AG04449 (cell line): ENCODE results near the gene ZBTB37.
"Not testable (repeated sequence)": the region's sequence is repeated elsewhere in the genome, so short reads cannot be mapped to it uniquely, and the experiment has no call there.

Source experiments
- CTCF ChIA-PET: fragments of 350-600 bp; formaldehyde crosslinking; extraction: SDS; loops from one replicate; lab custom pipeline; 2021; ENCODE audit warnings: antibody characterized with exemption; lab: Yijun Ruan, JAX
- POLR2A ChIA-PET: fragments of 400-600, 350-600 bp; formaldehyde crosslinking; extraction: SDS; loops from one replicate; lab custom pipeline; 2020; ENCODE audit warnings: antibody characterized with exemption, inconsistent platforms; lab: Yijun Ruan, JAX
- DNase-seq: peaks from one replicate; pipeline ENCODE4 v3.0.0-alpha.2; 2010; ENCODE audit warnings: low read depth, low spot score
- H3K4me3 ChIP-seq: 2 replicates; pipeline ENCODE4 v1.5.1; 2011; ENCODE audit warnings: low read depth, mild to moderate bottlenecking, control low read depth, low read length
- TF ChIP-seq, protein P1 (sequence below): IDR thresholded peaks from one replicate; pipeline ENCODE4 v1.5.1; 2011; ENCODE audit warnings: mild to moderate bottlenecking, moderate library complexity, low read length, control low read depth, inconsistent platforms; ENCODE audit not compliant: insufficient read depth; ENCODE audit errors: missing control alignments

The ZBTB37 gene

DNA sequence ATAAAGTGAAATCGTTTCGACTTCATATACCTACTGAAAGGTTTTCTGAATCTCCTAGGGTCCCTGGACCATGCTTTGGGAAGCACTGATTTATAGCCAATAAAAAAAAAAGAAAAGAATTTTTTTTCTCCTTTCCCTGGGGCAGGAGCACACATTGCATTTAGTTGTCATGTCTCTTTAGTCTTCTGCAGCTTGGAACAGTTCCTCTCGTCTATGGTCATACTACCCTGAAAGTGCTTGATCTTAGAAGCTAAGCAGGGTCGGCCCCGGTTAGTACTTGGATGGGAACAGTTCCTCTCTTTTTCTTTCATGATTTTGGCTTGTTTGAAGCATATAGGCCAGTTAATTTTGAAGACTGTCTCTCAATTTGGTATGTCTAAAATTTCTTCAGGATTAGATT lies 52.7 kb downstream of the ZBTB37 start:
- POLR2A ChIA-PET = no interaction called here
- CTCF ChIA-PET = no interaction called here
- TF ChIP-seq, protein P1, sequence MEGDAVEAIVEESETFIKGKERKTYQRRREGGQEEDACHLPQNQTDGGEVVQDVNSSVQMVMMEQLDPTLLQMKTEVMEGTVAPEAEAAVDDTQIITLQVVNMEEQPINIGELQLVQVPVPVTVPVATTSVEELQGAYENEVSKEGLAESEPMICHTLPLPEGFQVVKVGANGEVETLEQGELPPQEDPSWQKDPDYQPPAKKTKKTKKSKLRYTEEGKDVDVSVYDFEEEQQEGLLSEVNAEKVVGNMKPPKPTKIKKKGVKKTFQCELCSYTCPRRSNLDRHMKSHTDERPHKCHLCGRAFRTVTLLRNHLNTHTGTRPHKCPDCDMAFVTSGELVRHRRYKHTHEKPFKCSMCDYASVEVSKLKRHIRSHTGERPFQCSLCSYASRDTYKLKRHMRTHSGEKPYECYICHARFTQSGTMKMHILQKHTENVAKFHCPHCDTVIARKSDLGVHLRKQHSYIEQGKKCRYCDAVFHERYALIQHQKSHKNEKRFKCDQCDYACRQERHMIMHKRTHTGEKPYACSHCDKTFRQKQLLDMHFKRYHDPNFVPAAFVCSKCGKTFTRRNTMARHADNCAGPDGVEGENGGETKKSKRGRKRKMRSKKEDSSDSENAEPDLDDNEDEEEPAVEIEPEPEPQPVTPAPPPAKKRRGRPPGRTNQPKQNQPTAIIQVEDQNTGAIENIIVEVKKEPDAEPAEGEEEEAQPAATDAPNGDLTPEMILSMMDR = no peak
- no peak for DNase-seq
- H3K4me3 ChIP-seq = no peak overlapping the region

- TF ChIP-seq, protein P1 = no peak
- H3K4me3 ChIP-seq = no peak overlapping the region
- CTCF ChIA-PET = no interaction called here
- no peak for DNase-seq
- POLR2A ChIA-PET = no interaction called here
Measured at GRCh38 chr1:173925306-173926242, 57.4 kb downstream of the ZBTB37 start.

DNA sequence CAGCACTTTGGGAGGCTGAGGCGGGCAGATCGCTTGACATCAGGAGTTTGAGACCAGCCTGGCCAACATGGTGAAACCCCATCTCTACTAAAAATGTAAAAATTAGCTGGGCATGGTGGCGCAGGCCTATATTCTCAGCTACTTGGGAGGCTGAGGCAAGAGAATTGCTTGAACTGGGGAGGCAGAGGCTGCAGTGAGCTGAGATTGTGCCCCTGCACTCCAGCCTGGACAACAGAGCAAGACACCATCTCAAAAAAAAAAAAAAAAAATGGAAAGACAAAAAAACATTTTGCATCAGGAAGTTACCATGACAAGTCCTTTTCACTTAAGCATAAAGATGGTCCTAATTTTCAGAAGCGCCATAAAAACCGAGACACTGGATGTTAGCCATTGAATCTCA lies 62.4 kb downstream of the ZBTB37 start:
- POLR2A ChIA-PET, CTCF ChIA-PET: not testable (repeated sequence)

DNA sequence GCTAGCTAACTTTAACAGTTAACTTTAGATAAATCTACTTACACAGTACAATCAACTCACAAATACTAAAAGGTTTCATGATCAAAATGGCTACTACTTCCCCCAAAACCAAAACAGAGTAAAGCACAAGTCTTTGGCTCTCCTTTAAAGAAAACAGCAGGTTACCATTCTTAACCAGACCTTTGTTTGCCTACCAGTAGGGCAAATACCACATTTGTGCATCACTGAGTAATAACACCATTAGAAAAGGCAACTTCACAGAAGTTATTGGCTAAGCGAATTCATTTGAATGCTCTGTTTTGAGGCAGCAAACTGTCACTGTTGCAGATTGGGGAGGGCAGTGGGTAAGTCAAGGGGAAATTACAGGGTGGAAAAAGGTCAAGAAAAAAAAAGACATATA lies 66.3 kb downstream of the ZBTB37 start:
- H3K4me3 ChIP-seq = no peak overlapping the region
- ChIA-PET CTCF (no interaction called here), POLR2A (no interaction called here)
- no peak for DNase-seq
- TF ChIP-seq, protein P1 = no peak

More for the DNA sequence above, 62.4 kb downstream of the ZBTB37 start:
- not testable (repeated sequence) for DNase-seq, H3K4me3 ChIP-seq

GRCh38 chr1:173937062-173937461 lies 68.9 kb downstream of the ZBTB37 start:
- POLR2A ChIA-PET = no interaction called here
- no peak for DNase-seq
- TF ChIP-seq, protein P1 = no peak
- no peak overlapping the region for H3K4me3 ChIP-seq
- CTCF ChIA-PET = interaction anchor here (0.7 kb wide), 1 partner anchor 10 kb away, joined by 3 read pairs; no protein-coding TSS in a partner anchor

DNA sequence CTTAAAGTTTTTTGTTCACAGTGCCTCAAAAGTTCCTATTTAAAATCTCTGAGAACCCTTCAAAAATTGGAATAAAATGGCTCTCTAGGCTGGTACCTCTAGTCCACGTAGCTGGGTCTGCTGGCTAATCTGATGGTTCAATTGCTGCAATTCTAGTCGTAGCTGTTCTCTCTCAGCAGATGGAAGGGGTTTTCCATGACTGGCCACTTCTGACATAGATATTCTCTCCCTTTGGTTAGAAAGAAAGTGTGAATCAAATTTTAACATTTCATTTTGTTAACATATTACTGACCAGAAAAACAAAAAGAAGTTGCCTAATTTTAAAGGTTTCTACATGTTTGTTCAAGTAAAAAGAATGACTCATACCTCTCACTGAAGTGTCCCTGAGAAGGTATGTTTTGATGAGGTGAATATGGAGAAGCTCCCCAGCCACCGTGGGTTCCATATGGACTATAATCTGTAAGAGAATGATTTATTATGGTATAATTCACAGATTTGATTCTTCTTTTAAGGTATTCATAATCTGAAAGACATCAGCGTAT lies 78.3 kb downstream of the ZBTB37 start:
- ChIA-PET CTCF (interaction anchor here (0.6 to 1.3 kb wide), 3 partner anchors 9 to 22 kb away, joined by 3 read pairs; no protein-coding TSS in a partner anchor), POLR2A (no interaction called here)
- TF ChIP-seq, protein P1 = no peak
- H3K4me3 ChIP-seq = no peak overlapping the region
- no peak for DNase-seq
